Measurements from ENCODE around the gene SSBP4. TPM values are rescaled to one million over a fixed set of nuclear protein-coding genes. Genes with fewer than 3 reads are reported as not detected.

Gene SSBP4
- total and polyA plus RNA-seq, 9 of the 15 experiments (the other 6 are each of a cell fraction or from before 2014, with no cell fraction given), result 1.1 to 189 (median 39.0) TPM

GRCh38 chr19:18464646-18465045 is 45.4 kb downstream of the SSBP4 start:
- Histone ChIP-seq H3K9ac (ENCODE audit: insufficient read depth in 1 of 2, low read depth in 2 of 2, low read length in 2 of 2) (peak overlapping the region in 1 of 2 experiments; percentile 47; a peak in 2 of 4 replicates), H3K36me3 (ENCODE audit: control insufficient read depth, insufficient read depth, low read length) (peaks cover 47% of the 10 kb centered on the region), H4K20me1 (replicated peaks; ENCODE audit: control insufficient read depth, insufficient read depth, low read length) (peaks cover 29% of the 10 kb centered on the region), H3K9me3 (replicated peaks; ENCODE audit: control insufficient read depth, insufficient read depth, low read depth, low read length) (no peaks in the 10 kb centered on the region), H3K4me3 (no peak overlapping the region), H3K4me1 (replicated peaks in 1 of 2; ENCODE audit: control insufficient read depth in 2 of 2, insufficient read depth in 2 of 2, low read length in 2 of 2) (peaks cover 0 to 64% of the 10 kb centered on the region in 2 experiments; a peak in 3 of 5 replicates), H3K27me3 (ENCODE audit: control insufficient read depth in 2 of 2, insufficient read depth in 2 of 2, low read length in 2 of 2) (no peaks in the 10 kb centered on the region), H3K27ac (ENCODE audit: extremely low read depth, low read depth, low read length) (no peak overlapping the region), H3K4me2 (ENCODE audit: insufficient read depth, low read length) (no peak overlapping the region), H3K9me1 (ENCODE audit: control insufficient read depth, insufficient read depth, low read length) (peaks cover 10% of the 10 kb centered on the region), H3K79me2 (ENCODE audit: control insufficient read depth, insufficient read depth, low read length) (peaks cover 20% of the 10 kb centered on the region), H2AFZ (ENCODE audit: low read depth, low read length) (no peak overlapping the region)
- intact Hi-C loops (cut with micrococcal nuclease) (loop anchor here (5.0 kb wide), 1 partner anchor 213 kb away; no protein-coding TSS in a partner anchor), in situ Hi-C loops (cut with MboI) (loop anchor here (5.0 kb wide), 1 partner anchor 213 kb away; no protein-coding TSS in a partner anchor)
- ATAC-seq, result no peak
- ChIA-PET POLR2A (interaction anchor here (0.6 to 1.4 kb wide), 4 partner anchors 11 to 506 kb away, joined by 3 to 6 read pairs (median 3); no protein-coding TSS in a partner anchor), CTCF (ENCODE audit: low intra/inter-chr PET ratio) (no interaction called here)
- FAIRE-seq, result no peak
- no TSS peak for BruUV-seq (replicated peaks)
- TF ChIP-seq ZNF77 (CRISPR knock-in tag; IDR thresholded peaks at IDR 0.05), result no peak
- no peak for TF ChIP-seq PCBP1 (IDR thresholded peaks at IDR 0.05; ENCODE audit: low read depth, low read length, poor library complexity, severe bottlenecking)
- no peak for TF ChIP-seq DACH1 (IDR thresholded peaks at IDR 0.05; ENCODE audit: partially characterized antibody)
- peak; percentile 77 for TF ChIP-seq ZNF263 (CRISPR knock-in tag; IDR thresholded peaks at IDR 0.05; ENCODE audit: borderline replicate concordance)
- TF ChIP-seq THRA (IDR thresholded peaks at IDR 0.05), result no peak
- no peak for DNase-seq (ENCODE audit: extremely low read depth in 1 of 4, low spot score in 3 of 4)
- WGBS (ENCODE audit: insufficient coverage, low coverage, missing lambda C conversion rate), result 54% methylated on average over 8 of the region's 8 CpGs

Data from K562 (cell line).